Non-pigmented ciliary epithelial cell (primary cell): ENCODE data around the gene CSTB.

Experiments
- DNase-seq: peaks from one replicate; pipeline ENCODE4 v3.0.0-alpha.2; 2010; ENCODE audit warnings: low read depth

Gene CSTB

DNA sequence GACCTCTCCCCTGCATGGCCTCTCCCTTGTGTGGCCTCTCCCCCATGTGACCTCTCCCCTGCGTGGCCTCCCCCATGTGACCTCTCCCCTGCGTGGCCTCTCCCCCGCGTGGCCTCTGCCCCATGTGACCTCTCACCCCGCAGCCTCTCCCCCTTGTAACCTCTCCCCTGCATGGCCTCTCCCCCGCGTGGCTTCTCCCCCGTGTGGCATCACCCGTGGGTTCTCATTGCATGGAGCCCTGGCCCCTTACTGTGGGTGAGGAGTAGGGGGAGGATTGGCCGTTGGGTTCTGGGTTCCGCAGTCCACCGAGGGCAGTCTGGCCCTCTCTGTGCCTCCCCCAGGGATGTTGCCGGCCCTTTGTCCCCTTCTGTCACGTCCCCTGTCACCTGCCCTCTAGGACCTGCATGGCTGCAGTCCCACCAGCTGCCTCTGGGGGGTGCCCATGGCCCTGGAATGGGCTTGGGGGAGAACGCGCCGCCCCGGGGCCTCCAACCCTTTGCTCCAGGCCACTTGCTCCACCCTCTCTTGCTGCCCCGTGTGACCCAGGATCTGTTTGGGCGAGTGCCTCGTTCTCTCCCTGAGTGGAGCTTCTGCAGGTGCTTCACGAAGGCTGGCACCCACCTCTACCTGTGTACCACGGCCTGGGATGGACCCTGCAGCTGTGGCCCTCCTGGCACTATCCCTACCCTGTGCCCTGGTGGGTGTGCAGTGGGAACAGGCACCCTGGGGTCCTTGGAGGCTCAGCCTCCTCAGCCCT is 34.6 kb upstream of the CSTB start:
- DNase-seq, result no peak

DNA sequence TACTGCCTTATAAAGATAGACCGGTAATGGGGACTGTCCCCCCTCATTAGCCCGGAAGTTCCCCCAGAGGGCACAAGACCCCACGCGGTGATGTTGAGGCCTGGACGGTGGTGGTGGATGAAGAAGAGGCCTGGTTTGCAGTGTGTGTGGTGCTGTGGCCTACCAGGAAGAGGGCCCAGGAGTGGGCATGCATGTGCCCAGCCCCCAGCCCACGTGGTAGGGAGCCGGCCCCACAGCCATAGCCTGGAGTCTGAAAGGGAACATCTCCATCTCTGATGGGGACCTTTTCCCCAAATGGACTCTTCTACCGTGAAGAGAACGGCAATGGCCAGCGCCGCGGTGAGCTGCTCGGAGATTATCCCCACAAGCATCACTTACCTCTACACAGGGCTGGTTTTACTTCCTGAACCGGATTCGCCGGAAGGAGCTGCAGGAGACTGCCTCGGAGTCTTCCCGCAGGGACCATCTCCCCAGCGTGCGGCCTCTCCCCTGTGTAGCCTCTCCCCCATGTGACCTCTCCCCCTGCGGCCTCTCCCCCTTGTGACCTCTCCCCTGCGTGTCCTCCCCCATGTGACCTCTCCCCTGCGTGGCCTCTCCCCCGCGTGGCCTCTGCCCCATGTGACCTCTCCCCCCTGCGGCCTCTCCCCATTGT is 33.9 kb upstream of the CSTB start:
- no peak for DNase-seq

DNA sequence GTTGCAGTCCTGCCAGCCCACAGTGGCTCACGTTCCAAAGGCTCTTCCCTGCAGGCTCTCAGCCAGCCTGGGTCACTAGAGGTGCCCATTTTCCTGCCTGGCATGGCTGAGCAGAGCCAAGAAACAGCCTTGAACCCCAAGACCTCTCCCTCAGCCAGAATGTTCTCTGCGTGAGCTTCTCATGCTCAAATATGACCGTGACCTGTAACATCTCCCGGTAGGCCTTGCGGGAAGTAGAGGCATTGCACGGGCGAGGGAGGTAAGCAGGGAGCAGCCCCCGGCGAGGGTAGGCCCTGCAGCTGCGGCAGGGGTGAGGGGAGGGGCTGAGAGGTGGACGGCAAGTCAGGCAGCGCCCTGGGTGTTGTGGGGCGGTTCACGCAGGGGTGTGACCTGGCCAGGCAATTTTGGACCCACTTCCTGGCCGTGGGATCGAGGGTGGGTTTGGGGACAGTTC is 33.3 kb upstream of the CSTB start:
- DNase-seq, result no peak

DNA sequence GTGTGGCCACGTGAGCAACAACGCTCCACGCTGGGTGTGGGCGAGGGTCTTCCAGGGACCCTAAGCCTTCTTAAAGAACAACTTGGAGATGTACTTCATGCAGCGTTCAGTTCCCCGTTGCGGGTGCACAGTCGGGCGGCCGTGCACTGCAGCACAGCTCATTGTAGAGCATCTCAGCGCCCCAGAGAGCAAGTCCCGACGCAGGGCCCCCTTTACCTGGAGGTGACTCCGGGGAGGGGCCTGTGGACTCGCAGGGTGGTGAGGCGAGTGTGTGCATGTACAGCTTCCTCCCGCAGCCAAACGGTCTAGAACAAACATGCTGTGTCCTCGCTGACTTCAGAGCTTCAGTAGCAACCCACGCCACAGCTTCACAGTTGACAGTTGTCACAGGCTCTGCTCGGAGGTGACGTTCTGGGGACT is 32.7 kb upstream of the CSTB start:
- no peak for DNase-seq

GRCh38 chr21:43808367-43808766 is 32.3 kb upstream of the CSTB start:
- DNase-seq, result no peak

DNA sequence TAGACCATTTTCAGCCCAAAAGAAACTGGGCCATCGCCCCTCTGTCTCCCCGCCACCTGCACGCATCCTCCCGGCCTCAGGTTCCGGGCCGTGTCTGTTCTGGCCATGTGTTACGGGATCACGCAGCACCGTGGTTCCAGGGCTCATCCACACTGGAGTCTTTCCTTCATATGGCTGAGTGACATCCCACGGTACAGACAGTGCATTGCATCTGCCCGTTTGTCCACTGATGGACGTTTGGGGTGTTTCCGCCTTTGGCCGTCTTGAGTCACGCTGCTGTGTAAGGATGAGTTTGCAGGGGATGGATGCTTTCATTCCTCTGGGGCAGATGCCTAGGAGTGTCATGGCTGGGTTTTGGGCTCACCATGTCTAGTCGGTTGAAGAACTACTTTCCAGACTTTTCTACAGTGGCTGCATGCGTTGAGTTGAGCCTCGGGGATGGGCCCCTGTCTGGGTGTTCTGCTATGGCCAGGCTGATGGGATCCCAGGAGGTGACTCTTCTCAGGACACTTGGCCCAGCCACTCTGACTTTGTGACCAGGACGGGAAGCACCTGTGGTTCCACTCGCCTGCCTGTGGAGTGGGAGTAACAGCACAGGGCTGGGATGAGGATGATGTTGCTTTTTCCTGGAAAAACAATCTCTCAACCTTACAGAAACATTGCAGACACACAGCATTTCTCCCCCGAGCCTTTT is 30.1 kb upstream of the CSTB start:
- DNase-seq, result no peak

GRCh38 chr21:43805275-43805800 is 29.2 kb upstream of the CSTB start:
- no peak for DNase-seq

DNA sequence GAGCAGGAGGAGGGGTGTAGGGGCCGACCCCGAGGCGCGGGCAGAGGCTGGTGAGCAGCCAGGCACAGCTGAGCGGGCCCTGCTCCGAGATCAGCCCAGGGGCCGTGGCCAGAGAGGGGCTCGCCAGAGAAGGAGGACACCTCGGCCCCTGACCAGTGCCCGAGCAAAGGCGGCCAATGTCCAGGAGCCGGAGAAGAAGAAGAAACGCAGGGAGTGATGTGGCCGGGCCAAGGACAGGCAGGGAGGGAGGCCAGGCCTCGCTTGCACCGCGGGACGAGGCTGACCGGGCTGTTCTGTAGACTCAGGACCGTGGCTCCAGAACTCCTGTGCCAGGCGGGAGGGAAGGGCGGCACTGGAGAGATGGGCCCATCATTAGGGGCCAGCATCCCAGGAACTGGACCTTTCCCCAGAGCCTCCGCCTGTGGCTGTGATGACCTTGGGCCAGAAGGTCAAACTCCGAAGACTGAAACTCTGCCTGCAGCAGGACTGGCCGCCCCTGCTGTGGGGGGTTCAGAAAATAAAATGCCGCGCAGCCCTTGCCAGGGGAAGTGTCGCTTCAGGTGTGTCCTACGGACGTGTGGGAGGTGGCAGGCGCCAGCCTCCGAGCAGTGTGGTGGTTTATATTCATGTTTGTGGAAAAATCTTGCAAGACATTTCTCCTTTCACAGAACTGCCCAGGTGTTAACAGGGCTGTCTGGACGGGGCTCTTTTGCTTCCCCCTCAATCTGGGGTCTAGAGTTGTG is 27.6 kb upstream of the CSTB start:
- no peak for DNase-seq

DNA sequence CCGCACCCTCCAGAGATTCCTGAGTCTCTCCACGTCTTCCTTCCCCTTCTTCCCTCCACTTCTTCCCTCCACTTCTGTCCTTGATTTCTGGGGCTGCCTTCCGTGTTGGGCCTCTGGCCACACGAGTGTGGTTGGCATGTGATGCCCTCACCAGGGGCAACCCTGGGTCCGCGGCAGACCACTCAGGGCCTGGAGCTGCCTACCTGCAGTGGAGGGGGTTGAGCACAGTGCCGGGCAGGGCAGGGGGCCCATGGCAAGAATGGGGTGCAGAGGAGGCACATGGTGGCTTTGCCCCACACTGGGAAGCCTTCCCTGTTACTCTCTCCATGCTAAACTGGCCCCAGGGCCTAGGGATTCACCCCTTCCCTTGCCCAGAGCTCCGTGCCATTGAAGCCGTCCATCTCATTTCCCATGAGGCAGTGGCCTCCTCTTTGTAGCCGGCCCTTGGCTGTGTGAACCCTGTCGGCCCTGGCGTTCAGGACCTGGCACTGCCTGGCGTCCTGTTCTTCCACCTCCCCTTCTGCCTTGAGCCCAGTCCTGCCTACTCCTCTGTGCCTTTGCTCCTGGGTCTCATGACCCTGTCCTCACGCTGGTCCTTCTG is 26.7 kb upstream of the CSTB start:
- no peak for DNase-seq

GRCh38 chr21:43801006-43801783 is 25.1 kb upstream of the CSTB start:
- no peak for DNase-seq

DNA sequence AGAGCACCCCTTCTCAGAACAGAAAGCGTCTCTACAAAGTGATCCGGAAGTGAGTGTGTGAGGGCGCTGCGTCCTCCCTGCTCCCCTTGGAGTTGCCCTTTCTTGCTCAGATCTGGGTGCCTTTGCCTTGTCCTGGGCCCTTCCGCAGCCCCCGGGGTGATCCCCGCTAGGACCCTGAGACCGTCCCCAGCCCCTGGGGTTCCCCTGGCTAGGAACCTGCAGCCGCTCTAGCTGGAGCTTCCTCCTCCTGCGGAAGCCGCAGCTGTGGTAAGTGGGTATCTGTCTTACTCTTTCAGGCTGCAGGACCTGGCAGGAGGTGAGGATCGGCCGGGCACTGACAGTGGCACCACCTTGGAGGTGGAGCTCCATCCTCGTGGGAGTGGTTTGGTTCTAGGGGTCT is 24.5 kb upstream of the CSTB start:
- no peak for DNase-seq

- DNase-seq, result no peak
These were observed 24.0 kb upstream of the CSTB start for GRCh38 chr21:43800124-43800523.

- DNase-seq, result no peak
These were observed 23.3 kb upstream of the CSTB start for GRCh38 chr21:43799301-43799840.

DNA sequence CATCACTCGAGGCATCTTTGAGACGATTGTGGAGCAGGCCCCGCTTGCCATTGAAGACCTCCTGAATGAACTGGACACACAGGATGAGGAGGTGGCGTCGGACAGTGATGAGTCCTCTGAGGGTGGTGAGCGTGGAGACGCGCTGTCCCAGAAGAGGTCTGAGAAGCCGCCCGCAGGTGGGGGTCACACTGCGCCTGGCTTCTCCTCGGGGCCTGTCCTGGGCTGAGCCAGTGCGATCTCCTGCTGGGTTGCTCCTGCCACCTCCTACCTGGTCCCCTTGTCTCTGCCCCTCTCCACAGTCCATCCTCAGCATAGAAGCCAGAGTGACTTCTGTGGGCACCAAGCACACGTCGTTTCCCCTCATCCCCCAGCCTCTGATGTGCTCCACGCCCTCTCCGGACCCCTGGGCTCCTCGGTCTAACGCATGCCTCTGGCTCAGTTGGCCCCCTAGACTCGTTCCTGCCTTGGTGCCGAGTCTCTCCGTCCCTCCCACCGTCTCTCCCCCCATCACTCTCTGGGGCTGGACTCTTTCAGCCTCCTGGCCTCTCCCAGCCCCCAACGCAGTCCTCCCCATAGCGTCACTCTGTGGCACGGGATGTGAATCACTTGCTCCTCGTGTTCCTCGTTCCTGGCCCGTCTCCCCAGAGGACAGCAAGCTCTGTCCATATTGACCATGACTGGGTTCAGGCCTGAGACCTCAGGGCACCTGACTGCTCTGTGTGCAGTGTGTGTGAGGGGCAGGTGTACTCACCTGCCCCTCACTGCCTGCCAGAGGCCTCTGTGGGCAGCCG is 22.0 kb upstream of the CSTB start:
- no peak for DNase-seq

DNA sequence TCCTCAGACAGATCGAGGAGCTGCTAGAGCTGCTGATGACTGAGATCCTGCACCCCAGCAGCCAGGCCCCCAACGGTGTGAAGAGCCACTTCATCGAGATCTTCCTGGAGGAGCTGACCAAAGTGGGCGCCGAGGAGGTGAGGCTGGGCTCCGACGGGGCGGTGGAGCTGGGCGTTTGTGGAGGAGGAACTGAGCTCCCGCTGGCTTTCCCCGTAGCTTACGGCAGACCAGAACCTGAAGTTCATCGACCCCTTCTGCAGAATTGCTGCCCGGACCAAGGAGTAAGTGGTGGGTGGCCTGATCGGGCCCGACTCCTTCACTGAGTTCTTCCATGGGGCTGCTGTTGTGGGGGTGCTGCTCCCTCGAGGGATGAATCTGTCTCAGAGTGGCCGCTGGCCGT is 21.3 kb upstream of the CSTB start:
- no peak for DNase-seq

DNA sequence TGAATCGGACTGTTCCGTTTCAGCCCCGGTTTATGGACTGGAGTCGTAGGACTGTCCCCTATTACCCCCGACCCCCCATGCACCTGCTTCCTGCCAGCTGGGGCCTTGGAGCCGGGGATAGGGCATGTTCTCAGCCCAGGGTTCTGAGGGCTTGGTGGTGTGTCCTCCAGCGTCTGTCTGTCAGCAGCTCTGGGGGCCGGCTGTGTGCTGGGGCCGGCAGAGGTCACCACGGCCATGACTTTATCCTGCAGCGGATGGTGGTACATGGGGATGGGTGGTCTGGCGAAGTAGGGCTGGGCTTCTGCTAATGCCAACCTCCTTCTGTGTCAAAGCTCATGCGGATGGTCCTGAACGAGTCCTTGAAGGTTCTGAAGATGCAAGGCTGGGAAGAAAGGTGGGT is 18.7 kb upstream of the CSTB start:
- DNase-seq, result no peak

GRCh38 chr21:43794311-43794710 is 18.2 kb upstream of the CSTB start:
- DNase-seq, result no peak

- DNase-seq, result no peak
These were observed 17.1 kb upstream of the CSTB start for GRCh38 chr21:43793243-43793642.

DNA sequence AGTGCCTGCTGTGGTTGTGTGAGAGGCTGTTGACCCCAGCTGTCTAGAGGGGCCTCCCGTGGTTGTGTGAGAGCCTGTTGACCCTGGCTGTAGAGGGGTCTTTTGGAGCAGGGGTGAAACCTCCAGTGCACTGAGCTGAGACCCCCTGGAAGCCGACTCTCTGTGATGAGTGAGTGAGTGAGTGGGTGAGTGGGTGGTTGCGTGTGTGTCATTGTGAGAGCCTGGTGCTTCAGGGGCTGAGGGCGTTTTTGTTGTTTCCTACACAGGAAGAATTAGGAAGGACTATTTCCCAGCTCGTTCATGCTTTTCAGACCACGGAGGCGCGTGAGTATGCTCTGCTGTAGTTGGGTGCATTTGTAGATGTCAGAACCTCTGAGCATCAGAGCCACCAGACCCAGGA is 16.3 kb upstream of the CSTB start:
- DNase-seq, result no peak

DNA sequence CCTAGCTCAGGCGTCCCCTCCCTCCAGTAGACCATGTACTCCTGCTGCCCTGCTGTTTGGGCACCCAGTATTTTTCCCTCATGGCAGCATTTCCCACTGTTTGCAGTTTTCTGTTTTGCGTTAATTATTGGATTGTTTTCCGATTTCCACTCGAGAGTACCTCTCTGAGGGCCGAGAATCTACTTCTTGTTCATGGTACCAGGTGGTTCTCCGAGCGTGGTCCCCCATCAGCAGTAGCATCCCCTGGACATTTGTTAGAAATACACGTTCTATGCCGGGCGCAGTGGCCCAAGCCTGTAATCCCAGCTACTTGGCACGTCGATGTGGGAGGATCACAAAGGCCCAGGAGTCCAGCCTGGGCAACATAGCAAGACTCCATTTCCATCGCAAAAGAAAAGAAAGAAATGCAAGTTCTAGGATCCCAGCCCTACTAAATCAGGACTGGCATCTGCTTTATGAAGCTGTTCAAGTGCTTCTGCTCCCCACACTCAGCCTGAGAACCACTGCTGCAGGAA is 14.0 kb upstream of the CSTB start:
- no peak for DNase-seq
